Measurements from ENCODE around the gene RNF34.

DNA sequence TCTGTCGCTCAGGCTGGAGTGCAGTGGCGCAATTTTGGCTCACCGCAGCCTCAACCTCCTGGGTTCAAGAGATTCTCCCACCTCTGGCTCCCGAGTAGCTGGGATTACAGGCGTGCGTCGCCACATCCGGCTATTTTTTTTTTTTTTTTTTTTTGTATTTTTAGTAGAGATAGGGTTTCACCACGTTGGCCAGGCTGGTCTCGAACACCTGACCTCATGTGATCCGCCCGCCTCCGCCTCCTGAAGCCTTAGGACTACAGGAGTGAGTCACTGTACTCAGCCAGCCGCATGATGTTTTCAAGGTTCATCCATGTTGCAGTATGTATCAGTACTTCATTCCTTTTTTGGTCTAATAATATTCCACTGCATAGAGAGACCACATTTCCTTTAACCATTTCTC is 2.4 kb upstream of the RNF34 start:
- TF ChIP-seq, protein P1, sequence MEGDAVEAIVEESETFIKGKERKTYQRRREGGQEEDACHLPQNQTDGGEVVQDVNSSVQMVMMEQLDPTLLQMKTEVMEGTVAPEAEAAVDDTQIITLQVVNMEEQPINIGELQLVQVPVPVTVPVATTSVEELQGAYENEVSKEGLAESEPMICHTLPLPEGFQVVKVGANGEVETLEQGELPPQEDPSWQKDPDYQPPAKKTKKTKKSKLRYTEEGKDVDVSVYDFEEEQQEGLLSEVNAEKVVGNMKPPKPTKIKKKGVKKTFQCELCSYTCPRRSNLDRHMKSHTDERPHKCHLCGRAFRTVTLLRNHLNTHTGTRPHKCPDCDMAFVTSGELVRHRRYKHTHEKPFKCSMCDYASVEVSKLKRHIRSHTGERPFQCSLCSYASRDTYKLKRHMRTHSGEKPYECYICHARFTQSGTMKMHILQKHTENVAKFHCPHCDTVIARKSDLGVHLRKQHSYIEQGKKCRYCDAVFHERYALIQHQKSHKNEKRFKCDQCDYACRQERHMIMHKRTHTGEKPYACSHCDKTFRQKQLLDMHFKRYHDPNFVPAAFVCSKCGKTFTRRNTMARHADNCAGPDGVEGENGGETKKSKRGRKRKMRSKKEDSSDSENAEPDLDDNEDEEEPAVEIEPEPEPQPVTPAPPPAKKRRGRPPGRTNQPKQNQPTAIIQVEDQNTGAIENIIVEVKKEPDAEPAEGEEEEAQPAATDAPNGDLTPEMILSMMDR (IDR thresholded peaks at IDR 0.05; ENCODE audit: low read depth, low read length) = no peak
- TF ChIP-seq, protein P2, sequence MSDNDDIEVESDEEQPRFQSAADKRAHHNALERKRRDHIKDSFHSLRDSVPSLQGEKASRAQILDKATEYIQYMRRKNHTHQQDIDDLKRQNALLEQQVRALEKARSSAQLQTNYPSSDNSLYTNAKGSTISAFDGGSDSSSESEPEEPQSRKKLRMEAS (IDR thresholded peaks at IDR 0.05; ENCODE audit: low read depth, low read length) = no peak
- no peak for TF ChIP-seq POLR2A (IDR thresholded peaks at IDR 0.05; ENCODE audit: extremely low read depth, insufficient read length)
- TF ChIP-seq MYC (IDR thresholded peaks at IDR 0.05; ENCODE audit: low read depth, low read length) = no peak
